Activated naive CD8-positive, alpha-beta T cell treated with anti-CD3 and anti-CD28 coated beads, Interleukin-2, amount 10 ng/mL, durations not matched to agents 7 days and 5 days (primary cell): ENCODE results near the gene RAB5A. TPM values are rescaled to one million over a fixed set of nuclear protein-coding genes. Genes with fewer than 3 reads are reported as not detected.
"Not testable (repeated sequence)": the region's sequence is repeated elsewhere in the genome, so short reads cannot be mapped to it uniquely, and the experiment has no call there.

Experiments
- ATAC-seq: fragments of 150-1000 bp; cut with Tn5 transposase; one replicate; pipeline ENCODE4 v1.10.0; 2021; ENCODE audit warnings: low read depth, moderate library complexity
- POLR2A ChIA-PET: fragments of 350-600 bp; sonication (Branson Sonifier 250); formaldehyde crosslinking; loops from one replicate; lab custom pipeline; 2021; ENCODE audit warnings: antibody characterized with exemption; lab: Charles Lee
- DNase-seq: peaks from one replicate; pipeline ENCODE4 v3.0.0; 2021
- H3K27ac Mint-ChIP-seq: one replicate; pipeline ENCODE4 v1.8.0; 2022; ENCODE audit warnings: mild to moderate bottlenecking, mixed read lengths
- H3K27me3 Mint-ChIP-seq: one replicate; pipeline ENCODE4 v1.8.0; 2022; ENCODE audit warnings: mild to moderate bottlenecking, moderate library complexity, mixed read lengths
- H3K36me3 Mint-ChIP-seq: one replicate; pipeline ENCODE4 v1.8.0; 2021; ENCODE audit warnings: mild to moderate bottlenecking, mixed read lengths
- H3K4me1 Mint-ChIP-seq: one replicate; pipeline ENCODE4 v1.8.0; 2021; ENCODE audit warnings: mixed read lengths
- H3K4me3 Mint-ChIP-seq: one replicate; pipeline ENCODE4 v1.8.0; 2022; ENCODE audit warnings: mild to moderate bottlenecking, moderate library complexity, mixed read lengths
- H3K9me3 Mint-ChIP-seq: one replicate; pipeline ENCODE4 v1.8.0; 2021; ENCODE audit warnings: mixed read lengths
- total RNA-seq, 2 experiments: library from RNA; stranded (reverse); gene quantifications; one replicate each; pipeline ENCODE4 v1.2.3, GENCODE V29; 2021

The RAB5A gene
- total RNA-seq, 2 experiments from 2014 or later, result 62.1 to 63.6 TPM

DNA sequence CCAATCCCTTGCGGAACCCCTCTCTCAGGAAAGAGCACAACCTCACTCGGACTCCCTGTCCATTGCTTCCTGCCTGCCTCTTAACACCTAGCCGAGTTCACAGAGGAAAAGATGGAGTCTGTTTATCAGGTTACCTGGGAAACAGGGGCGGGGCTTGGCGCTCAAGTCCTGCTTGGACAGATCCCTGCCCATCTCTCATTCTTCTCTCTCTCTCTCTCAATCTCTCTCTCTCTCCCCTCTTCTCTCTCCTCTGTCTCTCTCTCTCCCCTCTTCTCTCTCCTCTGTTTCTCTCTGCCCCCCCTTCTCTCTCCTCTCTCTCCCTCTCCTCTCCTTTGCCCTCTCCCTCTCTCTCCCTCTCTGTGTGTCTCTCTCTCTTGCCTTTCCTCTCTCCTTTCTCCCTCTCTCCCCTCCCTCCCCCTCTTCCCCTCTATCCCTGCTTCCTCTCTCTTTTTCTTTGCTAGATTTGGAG lies 12.8 kb upstream of the RAB5A start, which contains the start of gene EFHB:
Gene EFHB, minus strand, starts transcription at position 120 of the 469 bp plus-strand sequence. CDS start 199 bp downstream, outside the sequence.
- no peak within 1 kb of the TSS for H3K4me3 Mint-ChIP-seq
- H3K27ac Mint-ChIP-seq, result no peak within 1 kb of the TSS
- peaks cover 33% of the 10 kb centered on the region for H3K4me1 Mint-ChIP-seq

DNA sequence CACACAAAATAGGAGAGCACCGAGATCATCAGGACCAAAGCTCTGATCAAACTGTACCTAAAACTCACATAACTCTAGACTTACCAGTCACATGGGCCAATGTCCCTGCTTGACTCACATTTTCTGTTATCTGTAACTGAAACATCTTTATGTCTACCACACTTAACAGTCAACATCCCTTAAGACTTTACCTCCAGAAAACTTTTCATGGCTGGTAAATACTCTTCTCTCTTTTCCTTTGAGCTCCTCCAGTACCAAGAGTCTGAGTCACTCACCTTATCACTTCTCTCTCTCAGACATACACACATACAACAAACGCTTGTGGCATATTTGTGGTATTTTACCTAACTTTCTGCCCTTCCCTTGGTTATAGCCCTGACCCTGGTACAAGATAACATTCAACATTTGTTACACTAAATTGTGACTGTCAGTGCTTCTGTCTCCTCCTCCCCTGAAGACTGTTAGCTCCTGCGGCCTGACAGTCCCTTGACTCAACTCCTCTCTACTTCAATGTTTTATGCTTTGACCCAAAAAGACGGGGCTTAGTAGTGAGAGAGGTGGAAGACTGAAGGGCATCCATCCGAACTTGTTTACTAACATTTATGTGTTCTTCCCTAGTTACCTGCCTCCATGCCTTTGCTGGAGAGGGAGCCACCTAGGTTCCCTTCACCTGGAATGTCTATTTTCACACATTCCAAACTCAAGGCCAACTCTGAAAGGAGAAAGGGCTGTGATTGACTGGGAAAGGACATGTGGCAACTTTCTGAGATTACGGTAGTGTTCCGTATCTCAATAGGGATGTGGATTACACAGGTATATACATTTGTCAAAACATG lies 9.2 kb upstream of the RAB5A start:
- DNase-seq (no peak), ATAC-seq (peak; percentile 26)
- H3K27ac Mint-ChIP-seq, result no peak overlapping the region
- no peaks in the 10 kb centered on the region for H3K9me3 Mint-ChIP-seq
- POLR2A ChIA-PET, result interaction anchor here (1.4 kb wide), 1 partner anchor 9 kb away, joined by 3 read pairs; no protein-coding TSS in a partner anchor
- H3K4me3 Mint-ChIP-seq, result no peak overlapping the region
- peaks cover 8% of the 10 kb centered on the region for H3K27me3 Mint-ChIP-seq
- H3K4me1 Mint-ChIP-seq, result peaks cover 17% of the 10 kb centered on the region
- no peaks in the 10 kb centered on the region for H3K36me3 Mint-ChIP-seq

More for the DNA sequence above, 12.8 kb upstream of the RAB5A start, which contains the start of gene EFHB:
- ATAC-seq (no peak), DNase-seq (no peak)
- no peaks in the 10 kb centered on the region for H3K36me3 Mint-ChIP-seq
- POLR2A ChIA-PET, result no interaction called here
- peaks cover 10% of the 10 kb centered on the region for H3K27me3 Mint-ChIP-seq
- no peaks in the 10 kb centered on the region for H3K9me3 Mint-ChIP-seq

DNA sequence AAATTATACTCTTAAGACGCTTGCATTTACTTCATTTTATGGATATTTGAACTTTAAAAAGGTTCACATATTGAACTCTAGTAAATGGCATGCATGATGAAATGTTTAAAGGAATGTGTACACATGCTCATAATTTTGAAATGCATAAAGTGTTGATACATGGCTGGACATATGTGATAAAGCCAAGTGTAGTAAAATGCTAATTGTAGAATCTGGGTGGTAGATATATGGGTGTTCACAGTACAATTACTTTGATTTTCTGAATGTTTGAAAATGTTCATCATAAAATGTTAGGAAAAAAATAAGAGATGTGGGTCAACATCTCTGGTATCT lies 8.6 kb upstream of the RAB5A start:
- DNase-seq, result no peak
- Mint-ChIP-seq H3K4me3 (no peak overlapping the region), H3K4me1 (peaks cover 15% of the 10 kb centered on the region), H3K36me3 (no peaks in the 10 kb centered on the region), H3K27me3 (peaks cover 4% of the 10 kb centered on the region), H3K27ac (no peak overlapping the region), H3K9me3 (no peaks in the 10 kb centered on the region)
- ATAC-seq, result no peak
- POLR2A ChIA-PET, result interaction anchor here (1.4 kb wide), 1 partner anchor 8 kb away, joined by 3 read pairs; no protein-coding TSS in a partner anchor

DNA sequence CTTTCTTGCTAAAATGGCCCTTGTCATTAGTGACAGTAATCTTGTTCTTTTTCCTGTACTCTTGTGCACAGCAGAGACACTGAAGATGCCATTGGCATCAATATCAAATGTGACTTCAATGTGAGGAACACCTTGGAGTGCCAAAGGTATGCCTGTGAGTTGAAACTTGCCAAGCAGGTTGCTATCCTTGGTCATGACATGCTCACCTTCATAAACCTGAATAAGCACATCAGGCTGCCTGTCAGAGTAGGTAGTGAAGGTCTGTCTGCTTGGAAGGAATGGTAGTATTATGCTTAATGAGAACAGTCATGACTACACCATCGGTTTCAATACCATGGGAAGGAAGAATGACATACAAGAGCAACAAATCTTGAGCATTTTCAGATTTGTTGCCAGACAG lies 6.3 kb upstream of the RAB5A start:
- Mint-ChIP-seq H3K27ac (no peak overlapping the region), H3K9me3 (peaks cover 1% of the 10 kb centered on the region), H3K4me1 (peaks cover 13% of the 10 kb centered on the region), H3K27me3 (no peaks in the 10 kb centered on the region), H3K36me3 (peaks cover 6% of the 10 kb centered on the region), H3K4me3 (no peak overlapping the region)
- POLR2A ChIA-PET, result no interaction called here
- no peak for DNase-seq
- no peak for ATAC-seq

DNA sequence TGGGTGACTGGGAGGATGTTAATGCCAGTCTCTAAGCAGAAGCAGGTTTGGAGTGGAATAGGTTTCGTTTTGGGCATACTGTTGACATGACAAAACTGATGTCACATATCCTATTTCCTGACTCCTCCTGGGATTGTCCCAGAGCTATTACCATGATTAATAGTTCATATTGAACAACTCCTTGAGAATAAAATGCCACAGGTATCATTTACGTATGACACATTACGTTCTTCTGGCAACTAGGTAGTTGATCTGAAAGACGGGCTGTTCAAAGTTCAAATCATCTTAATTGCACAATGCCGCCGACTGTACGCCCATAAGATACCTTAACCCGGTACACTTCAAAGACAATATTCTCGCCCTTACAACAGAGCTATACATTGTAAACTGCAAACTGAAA lies 1.4 kb upstream of the RAB5A start:
- H3K4me3 Mint-ChIP-seq, result peak overlapping the region; percentile 100
- peak overlapping the region; percentile 64 for H3K27ac Mint-ChIP-seq
- H3K9me3 Mint-ChIP-seq, result peaks cover 1% of the 10 kb centered on the region
- POLR2A ChIA-PET, result no interaction called here
- no peak for ATAC-seq
- DNase-seq, result no peak
- peaks cover 14% of the 10 kb centered on the region for H3K36me3 Mint-ChIP-seq
- H3K4me1 Mint-ChIP-seq, result peaks cover 23% of the 10 kb centered on the region
- no peaks in the 10 kb centered on the region for H3K27me3 Mint-ChIP-seq

DNA sequence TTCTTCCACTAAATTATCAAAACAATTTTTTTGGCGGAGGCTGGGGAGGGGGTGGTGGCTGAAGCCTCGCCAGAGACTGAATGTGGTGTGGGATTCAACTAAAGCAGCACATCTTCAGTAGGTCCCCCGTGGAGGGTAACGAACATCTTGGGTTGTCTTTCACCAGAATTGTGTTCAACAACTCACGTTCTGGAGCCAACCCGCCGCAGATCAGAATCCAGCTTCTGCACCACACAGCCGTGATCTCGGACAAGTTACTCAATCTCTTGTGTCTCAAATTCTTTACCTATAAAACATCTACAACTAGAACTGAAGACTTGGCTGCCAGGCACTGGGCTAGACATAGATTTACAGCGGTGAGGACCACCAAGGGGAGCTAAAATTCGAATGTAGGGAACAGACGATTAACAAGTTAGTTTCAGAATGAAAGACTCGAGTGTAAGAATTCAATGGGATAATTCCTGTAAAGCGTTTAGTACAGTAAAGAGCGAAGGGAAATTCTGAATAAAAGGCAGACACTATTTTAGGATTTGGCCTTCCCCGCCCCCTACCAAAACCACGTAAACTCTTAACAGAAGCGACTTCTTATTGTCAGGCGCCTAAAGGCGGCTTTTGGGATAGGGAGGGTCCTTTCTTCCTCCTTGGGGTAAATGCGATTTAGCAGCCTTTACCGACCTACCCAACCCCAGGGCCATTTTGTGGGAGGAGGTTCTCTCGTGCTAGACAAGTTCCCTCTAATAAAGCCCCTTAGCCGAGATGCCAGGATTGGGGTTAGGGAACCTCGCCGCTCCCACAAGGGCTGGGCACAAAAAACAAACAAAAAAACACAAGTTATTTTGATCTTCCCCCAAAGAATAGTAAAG lies 697 bp upstream of the RAB5A start:
- Mint-ChIP-seq H3K36me3 (peaks cover 17% of the 10 kb centered on the region), H3K4me3 (peak overlapping the region; percentile 100), H3K4me1 (peaks cover 26% of the 10 kb centered on the region), H3K27ac (peak overlapping the region; percentile 100), H3K27me3 (no peaks in the 10 kb centered on the region), H3K9me3 (peaks cover 1% of the 10 kb centered on the region)
- ATAC-seq, result peak; percentile 7
- POLR2A ChIA-PET, result interaction anchor here (0.8 kb wide), 1 partner anchor 9 kb away, joined by 3 read pairs; no protein-coding TSS in a partner anchor
- DNase-seq, result no peak

DNA sequence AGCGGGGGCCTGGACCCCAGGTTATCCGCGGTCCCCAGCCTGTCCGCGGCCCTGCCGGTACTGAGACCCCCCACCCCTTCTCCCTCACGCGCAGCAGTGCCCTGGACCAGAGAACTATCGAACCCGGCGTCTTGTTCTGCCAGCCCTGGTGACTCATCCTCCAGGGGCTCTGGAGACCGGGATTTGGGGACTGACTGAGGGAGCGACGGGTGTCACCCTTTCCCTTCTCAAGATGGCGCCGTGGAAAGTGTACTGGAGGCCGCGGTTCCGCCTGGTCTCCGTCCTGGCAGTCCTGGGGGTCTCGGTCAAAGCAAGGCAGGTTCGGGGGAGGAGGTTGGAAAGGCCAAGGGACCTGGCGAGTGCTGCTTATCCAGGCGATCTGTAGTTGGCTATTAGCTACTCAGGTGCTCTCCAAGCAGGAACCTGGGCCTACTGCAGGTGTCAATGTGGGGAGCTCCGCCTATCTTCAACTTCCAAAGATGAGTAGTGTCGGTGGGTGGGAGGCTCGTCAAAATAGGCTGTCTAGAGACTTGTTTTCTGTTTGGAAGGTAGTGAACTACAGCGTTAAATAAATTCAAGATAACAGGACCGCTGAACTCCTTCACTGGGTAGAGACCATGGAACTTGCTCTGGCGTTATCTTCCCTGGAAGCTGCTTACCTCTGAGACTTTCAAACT lies 790 bp downstream of the RAB5A start:
- POLR2A ChIA-PET, result interaction anchor here (0.5 to 2.0 kb wide), 7 partner anchors 11 to 237 kb away, joined by 3 to 9 read pairs (median 4); partner anchors contain the start of gene KAT2B
- Mint-ChIP-seq H3K27me3 (no peaks in the 10 kb centered on the region), H3K9me3 (peaks cover 1% of the 10 kb centered on the region), H3K36me3 (peaks cover 23% of the 10 kb centered on the region), H3K4me3 (peak overlapping the region; percentile 100), H3K27ac (peak overlapping the region; percentile 100), H3K4me1 (peaks cover 32% of the 10 kb centered on the region)
- ATAC-seq (peak; percentile 15), DNase-seq (peak; percentile 72)

DNA sequence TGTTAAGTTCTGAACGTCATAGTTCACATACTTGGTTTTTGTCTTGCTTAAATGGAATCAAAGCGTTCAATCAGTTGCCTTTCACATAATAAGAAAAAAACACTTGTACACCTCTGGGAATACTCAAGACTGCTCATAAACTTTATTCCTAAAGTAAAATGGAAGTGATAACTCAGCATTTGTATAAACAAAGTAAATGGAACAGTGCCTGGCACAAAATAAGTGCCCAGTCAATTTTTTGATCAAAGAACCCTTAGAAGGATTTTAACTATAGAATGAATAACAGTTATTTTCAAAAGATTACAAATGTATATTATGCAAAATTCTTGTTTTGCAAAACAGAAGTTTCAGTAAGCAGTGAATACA lies 1.3 kb downstream of the RAB5A start:
- H3K36me3 Mint-ChIP-seq, result peaks cover 23% of the 10 kb centered on the region
- ATAC-seq, result no peak
- no peak for DNase-seq
- H3K4me1 Mint-ChIP-seq, result peaks cover 32% of the 10 kb centered on the region
- peak overlapping the region; percentile 100 for H3K4me3 Mint-ChIP-seq
- H3K27ac Mint-ChIP-seq, result peak overlapping the region; percentile 100
- peaks cover 1% of the 10 kb centered on the region for H3K9me3 Mint-ChIP-seq
- H3K27me3 Mint-ChIP-seq, result no peaks in the 10 kb centered on the region
- POLR2A ChIA-PET, result interaction anchor here (0.8 to 2.0 kb wide), 6 partner anchors 11 to 237 kb away, joined by 3 to 9 read pairs (median 4); partner anchors contain the start of gene KAT2B

DNA sequence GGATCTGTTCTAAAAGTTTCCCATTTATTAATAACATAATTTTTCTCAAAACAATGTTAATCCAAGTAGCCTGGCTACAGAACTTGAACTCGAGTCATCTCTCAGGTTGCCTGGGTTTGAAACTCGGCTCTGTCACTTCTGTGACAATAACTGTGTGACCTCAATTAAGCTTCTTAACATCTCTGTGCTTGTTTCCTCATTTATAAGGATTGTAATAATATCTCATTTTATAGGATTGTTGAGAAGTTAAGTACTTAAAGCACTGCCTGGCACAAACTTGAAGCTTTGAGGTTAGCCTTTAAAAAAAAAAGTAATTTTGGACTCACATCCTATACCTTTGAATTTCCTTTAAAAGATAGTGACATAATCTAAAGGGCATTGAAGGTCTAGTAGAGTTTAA lies 3.4 kb downstream of the RAB5A start:
- DNase-seq (no peak), ATAC-seq (no peak)
- no peak overlapping the region for H3K27ac Mint-ChIP-seq
- H3K4me1 Mint-ChIP-seq, result peaks cover 33% of the 10 kb centered on the region
- no peaks in the 10 kb centered on the region for H3K9me3 Mint-ChIP-seq
- POLR2A ChIA-PET, result no interaction called here
- H3K27me3 Mint-ChIP-seq, result no peaks in the 10 kb centered on the region
- H3K36me3 Mint-ChIP-seq, result peaks cover 26% of the 10 kb centered on the region
- no peak overlapping the region for H3K4me3 Mint-ChIP-seq

DNA sequence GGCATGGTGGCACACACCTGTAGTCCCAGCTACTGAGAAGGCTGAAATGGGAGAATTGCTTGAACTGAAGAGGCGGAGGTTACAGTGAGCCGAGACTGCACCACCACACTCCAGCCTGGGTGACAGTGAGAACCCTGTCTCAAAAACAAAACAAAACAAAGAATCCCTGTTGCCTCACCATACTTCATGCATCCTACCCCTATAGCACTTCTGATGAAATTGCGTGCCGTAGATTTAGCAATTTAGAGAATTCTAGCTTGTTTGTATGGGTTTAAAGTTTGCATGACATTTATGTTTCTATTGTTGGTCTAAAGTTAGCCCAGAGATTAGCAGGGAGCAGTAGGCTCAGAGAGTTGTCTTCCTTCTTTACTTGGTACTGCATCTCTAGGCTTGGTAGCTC lies 7.8 kb downstream of the RAB5A start:
- POLR2A ChIA-PET, result no interaction called here

DNA sequence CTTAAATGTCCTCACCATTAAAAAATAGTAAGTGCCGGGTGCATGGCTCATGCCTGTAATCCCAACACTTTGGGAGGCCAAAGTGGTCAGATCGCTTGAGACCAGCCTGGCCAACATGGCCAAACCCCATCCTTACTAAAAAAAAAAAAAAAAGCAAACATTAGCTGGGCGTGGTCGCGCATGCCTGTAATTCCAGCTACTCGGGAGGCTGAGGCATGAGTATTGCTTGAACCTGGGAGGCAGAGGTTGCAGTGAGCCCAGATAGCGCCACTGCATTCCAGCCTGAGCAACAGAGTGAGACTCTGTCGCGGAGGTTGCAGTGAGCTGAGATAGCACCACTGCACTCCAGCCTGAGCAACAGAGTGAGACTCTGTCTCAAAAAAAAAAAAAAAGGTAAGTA lies 10.5 kb downstream of the RAB5A start:
- ATAC-seq, H3K9me3 Mint-ChIP-seq, H3K27me3 Mint-ChIP-seq, H3K4me3 Mint-ChIP-seq, POLR2A ChIA-PET, H3K27ac Mint-ChIP-seq, DNase-seq: not testable (repeated sequence)
- Mint-ChIP-seq H3K36me3 (peaks cover 32% of the 10 kb centered on the region), H3K4me1 (peaks cover 20% of the 10 kb centered on the region)

More for the DNA sequence above, 7.8 kb downstream of the RAB5A start:
- H3K27me3 Mint-ChIP-seq, result no peaks in the 10 kb centered on the region
- peaks cover 30% of the 10 kb centered on the region for H3K36me3 Mint-ChIP-seq
- ATAC-seq (no peak), DNase-seq (no peak)
- H3K9me3 Mint-ChIP-seq, result no peaks in the 10 kb centered on the region
- H3K4me3 Mint-ChIP-seq, result no peak overlapping the region
- peaks cover 29% of the 10 kb centered on the region for H3K4me1 Mint-ChIP-seq
- no peak overlapping the region for H3K27ac Mint-ChIP-seq

DNA sequence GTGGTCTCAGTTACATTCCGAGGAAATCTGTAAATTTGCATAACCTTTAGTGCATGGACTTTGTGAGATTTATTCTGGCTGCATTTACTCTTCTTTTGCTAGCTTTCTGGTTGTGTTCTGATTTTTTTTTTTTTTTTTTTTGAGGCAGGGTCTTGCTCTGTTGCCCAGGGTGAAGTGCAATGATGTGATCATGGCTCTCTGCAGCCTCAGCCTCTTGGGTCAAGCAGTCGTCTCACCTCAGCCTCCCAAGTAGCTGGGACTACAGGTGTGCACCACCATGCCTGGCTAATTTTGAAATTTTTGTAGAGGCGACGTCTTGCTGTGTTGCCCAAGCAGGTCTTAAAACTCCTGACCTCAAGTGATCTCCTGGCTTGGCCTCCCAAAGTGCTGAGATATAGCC lies 12.6 kb downstream of the RAB5A start:
- H3K9me3 Mint-ChIP-seq, result no peaks in the 10 kb centered on the region
- peaks cover 21% of the 10 kb centered on the region for H3K4me1 Mint-ChIP-seq
- H3K4me3 Mint-ChIP-seq, result no peak overlapping the region
- DNase-seq (no peak), ATAC-seq (no peak)
- no peaks in the 10 kb centered on the region for H3K27me3 Mint-ChIP-seq
- POLR2A ChIA-PET, result interaction anchor here (1.6 kb wide), 1 partner anchor 11 kb away, joined by 4 read pairs; no protein-coding TSS in a partner anchor
- H3K27ac Mint-ChIP-seq, result no peak overlapping the region
- H3K36me3 Mint-ChIP-seq, result peaks cover 37% of the 10 kb centered on the region
